Trophoblast cell (in vitro differentiated cells and primary cell): ENCODE data around the gene TTC28.
"Not testable (repeated sequence)": the region's sequence is repeated elsewhere in the genome, so short reads cannot be mapped to it uniquely, and the experiment has no call there.

Source experiments
- DNase-seq, 2 donors: peaks; one replicate each; pipeline ENCODE4 v3.0.0-alpha.2; 2016
- H2AFZ ChIP-seq: 2 replicates; pipeline ENCODE4 v1.6.1; 2013; ENCODE audit warnings: low read length, moderate library complexity, mild to moderate bottlenecking; ENCODE audit not compliant: insufficient read depth, poor library complexity
- H2AK5ac ChIP-seq: 2 replicates; pipeline ENCODE4 v1.6.1; 2013; ENCODE audit warnings: mild to moderate bottlenecking, low read length
- H2BK120ac ChIP-seq: 2 replicates; pipeline ENCODE4 v1.6.1; 2013; ENCODE audit warnings: low read length, mild to moderate bottlenecking, moderate library complexity; ENCODE audit not compliant: insufficient read depth, poor library complexity
- H2BK12ac ChIP-seq: 2 replicates; pipeline ENCODE4 v1.6.1; 2013; ENCODE audit warnings: mild to moderate bottlenecking, low read length, moderate library complexity
- H2BK5ac ChIP-seq: 2 replicates; pipeline ENCODE4 v1.6.1; 2013; ENCODE audit warnings: low read length, low read depth, moderate library complexity, mild to moderate bottlenecking; ENCODE audit not compliant: poor library complexity
- H3K14ac ChIP-seq: 2 replicates; pipeline ENCODE4 v1.6.1; 2013; ENCODE audit warnings: mild to moderate bottlenecking, low read length
- H3K18ac ChIP-seq: 2 replicates; pipeline ENCODE4 v1.6.1; 2013; ENCODE audit warnings: mild to moderate bottlenecking, low read length
- H3K23ac ChIP-seq: 2 replicates; pipeline ENCODE4 v1.6.1; 2013; ENCODE audit warnings: low read length
- H3K27ac ChIP-seq: 2 replicates; pipeline ENCODE4 v1.5.1; 2013; ENCODE audit warnings: low read depth, mild to moderate bottlenecking, inconsistent platforms, low read length, moderate library complexity
- H3K27me3 ChIP-seq: 2 replicates; pipeline ENCODE4 v1.6.1; 2013; ENCODE audit warnings: inconsistent platforms, mild to moderate bottlenecking, low read length, moderate library complexity; ENCODE audit not compliant: insufficient read depth
- H3K36me3 ChIP-seq, 2 experiments: 1 replicate in 1 of 2; 2 replicates in 1 of 2; pipeline ENCODE4 v1.6.1; 2013; ENCODE audit warnings: low read length in 2 of 2, mild to moderate bottlenecking in 2 of 2, moderate library complexity in 1 of 2; ENCODE audit not compliant: insufficient read depth in 2 of 2, control insufficient read depth in 1 of 2
- H3K4ac ChIP-seq: 2 replicates; pipeline ENCODE4 v1.6.1; 2013; ENCODE audit warnings: low read depth, mild to moderate bottlenecking, low read length, moderate library complexity
- H3K4me1 ChIP-seq, 2 experiments: 1 replicate in 1 of 2; 2 replicates in 1 of 2; pipeline ENCODE4 v1.6.1; 2013; ENCODE audit warnings: low read length in 2 of 2, mild to moderate bottlenecking in 2 of 2, moderate library complexity in 1 of 2; ENCODE audit not compliant: insufficient read depth in 2 of 2, control insufficient read depth in 1 of 2
- H3K4me2 ChIP-seq: 2 replicates; pipeline ENCODE4 v1.6.1; 2013; ENCODE audit warnings: inconsistent platforms, mild to moderate bottlenecking, low read length, moderate library complexity
- H3K4me3 ChIP-seq: 2 replicates; pipeline ENCODE4 v1.5.1; 2013; ENCODE audit warnings: mild to moderate bottlenecking, low read depth, low read length, inconsistent platforms
- H3K79me1 ChIP-seq: one replicate; pipeline ENCODE4 v1.6.1; 2013; ENCODE audit warnings: low read length
- H3K79me2 ChIP-seq: 2 replicates; pipeline ENCODE4 v1.6.1; 2013; ENCODE audit warnings: low read length, mild to moderate bottlenecking; ENCODE audit not compliant: control insufficient read depth, insufficient read depth, poor library complexity
- H3K9ac ChIP-seq: 2 replicates; pipeline ENCODE4 v1.6.1; 2013; ENCODE audit warnings: mild to moderate bottlenecking, low read length
- H3K9me3 ChIP-seq: 2 replicates; pipeline ENCODE4 v1.6.1; 2013; ENCODE audit warnings: low read depth, mild to moderate bottlenecking, control low read depth, inconsistent platforms, low read length; ENCODE audit not compliant: insufficient read depth
- H4K12ac ChIP-seq: 2 replicates; pipeline ENCODE4 v1.6.1; 2013; ENCODE audit warnings: low read depth, mild to moderate bottlenecking, low read length, moderate library complexity
- H4K8ac ChIP-seq: 2 replicates; pipeline ENCODE4 v1.6.1; 2013; ENCODE audit warnings: low read depth, mild to moderate bottlenecking, low read length, moderate library complexity
- H4K91ac ChIP-seq: one replicate; pipeline ENCODE4 v1.6.1; 2013; ENCODE audit warnings: low read depth, mild to moderate bottlenecking, low read length, moderate library complexity
- WGBS: extraction: QIAGEN DNeasy Blood & Tissue Kit; methylation state at CpG from one replicate; pipeline ENCODE4 v1.1.7; 2013; ENCODE audit warnings: missing lambda C conversion rate; ENCODE audit not compliant: insufficient read length, insufficient coverage; ENCODE audit errors: extremely low coverage; 5-methylcytosine and 5-hydroxymethylcytosine counted together

The TTC28 gene

GRCh38 chr22:28094771-28095170 is 584.9 kb downstream of the TTC28 start:
- DNase-seq = no peak
- Histone ChIP-seq H2BK120ac (no peak overlapping the region), H3K27me3 (no peaks in the 10 kb centered on the region), H3K18ac (no peak overlapping the region), H3K9me3 (no peaks in the 10 kb centered on the region), H2AFZ (no peak overlapping the region), H3K14ac (no peak overlapping the region), H3K4me1 (peaks cover 0 to 3% of the 10 kb centered on the region in 2 experiments), H3K4ac (no peak overlapping the region), H3K79me1 (no peaks in the 10 kb centered on the region), H3K79me2 (no peaks in the 10 kb centered on the region), H2BK12ac (no peak overlapping the region), H3K23ac (no peak overlapping the region), H3K9ac (no peak overlapping the region), H3K27ac (no peak overlapping the region), H4K91ac (no peak overlapping the region), H2AK5ac (no peak overlapping the region), H4K12ac (no peak overlapping the region), H4K8ac (no peak overlapping the region), H3K4me3 (no peak overlapping the region), H2BK5ac (no peak overlapping the region), H3K36me3 (no peaks in the 10 kb centered on the region), H3K4me2 (no peak overlapping the region)
- no CpG with 5 or more reads among the region's 7 CpGs for WGBS

- Histone ChIP-seq H3K4ac (no peak overlapping the region), H3K4me1 (peaks cover 0 to 3% of the 10 kb centered on the region in 2 experiments), H3K79me1 (no peaks in the 10 kb centered on the region), H3K18ac (no peak overlapping the region), H3K27ac (no peak overlapping the region), H2AK5ac (no peak overlapping the region), H3K4me3 (no peak overlapping the region), H3K36me3 (no peaks in the 10 kb centered on the region), H2BK5ac (no peak overlapping the region), H3K14ac (no peak overlapping the region), H3K4me2 (no peak overlapping the region), H2AFZ (no peak overlapping the region), H3K9ac (no peak overlapping the region), H4K8ac (no peak overlapping the region), H3K27me3 (no peaks in the 10 kb centered on the region), H3K79me2 (no peaks in the 10 kb centered on the region), H4K91ac (no peak overlapping the region), H3K23ac (no peak overlapping the region), H2BK12ac (no peak overlapping the region), H4K12ac (no peak overlapping the region), H2BK120ac (no peak overlapping the region), H3K9me3 (no peaks in the 10 kb centered on the region)
- no peak for DNase-seq
- WGBS = no CpG with 5 or more reads among the region's 1 CpG
These were observed 585.9 kb downstream of the TTC28 start for GRCh38 chr22:28093711-28094110.

DNA sequence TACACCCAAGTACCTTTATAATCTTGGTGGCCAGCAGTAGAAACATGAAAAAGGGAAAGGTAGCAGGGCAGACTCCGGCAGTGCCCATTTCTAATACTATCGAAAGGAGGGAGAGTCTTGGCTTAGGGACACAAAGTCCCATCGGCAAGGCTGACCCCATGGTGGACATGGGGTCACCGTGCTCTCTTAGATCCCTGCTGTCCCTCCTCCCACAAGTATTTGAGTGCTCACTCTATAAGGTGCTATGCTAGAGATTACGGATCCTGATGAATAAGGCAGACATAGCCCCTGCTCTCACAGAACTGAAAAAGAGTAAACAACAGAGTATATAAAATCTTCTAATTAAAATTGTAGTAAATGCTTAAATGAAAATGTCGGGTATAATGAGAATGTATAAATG is 588.2 kb downstream of the TTC28 start:
- H2BK12ac ChIP-seq = no peak overlapping the region
- no peak overlapping the region for H2AK5ac ChIP-seq
- H4K12ac ChIP-seq = no peak overlapping the region
- H3K4me3 ChIP-seq = no peak overlapping the region
- no peaks in the 10 kb centered on the region for H3K27me3 ChIP-seq
- H2BK5ac ChIP-seq = no peak overlapping the region
- H4K91ac ChIP-seq = no peak overlapping the region
- no peaks in the 10 kb centered on the region for H3K36me3 ChIP-seq
- no peak overlapping the region for H4K8ac ChIP-seq
- H2BK120ac ChIP-seq = no peak overlapping the region
- H3K23ac ChIP-seq = no peak overlapping the region
- no peaks in the 10 kb centered on the region for H3K79me2 ChIP-seq
- H3K4me2 ChIP-seq = no peak overlapping the region
- H3K18ac ChIP-seq = no peak overlapping the region
- DNase-seq = no peak
- 100% methylated on average over 1 of the region's 6 CpGs for WGBS
- H3K9me3 ChIP-seq = no peaks in the 10 kb centered on the region
- no peaks in the 10 kb centered on the region for H3K79me1 ChIP-seq
- H3K4me1 ChIP-seq = peaks cover 0 to 3% of the 10 kb centered on the region in 2 experiments
- no peak overlapping the region for H3K9ac ChIP-seq
- no peak overlapping the region for H2AFZ ChIP-seq
- H3K4ac ChIP-seq = no peak overlapping the region
- H3K27ac ChIP-seq = no peak overlapping the region
- no peak overlapping the region for H3K14ac ChIP-seq

- H3K9ac ChIP-seq, H3K4me3 ChIP-seq, H3K27me3 ChIP-seq, H3K79me1 ChIP-seq, H3K79me2 ChIP-seq, H3K27ac ChIP-seq, H3K4ac ChIP-seq, H3K36me3 ChIP-seq, H3K23ac ChIP-seq, H2BK120ac ChIP-seq, H3K4me1 ChIP-seq, H2BK12ac ChIP-seq, H2AFZ ChIP-seq, DNase-seq, H4K91ac ChIP-seq, H2AK5ac ChIP-seq, H3K18ac ChIP-seq, H4K12ac ChIP-seq, H2BK5ac ChIP-seq, H3K14ac ChIP-seq, H4K8ac ChIP-seq, H3K9me3 ChIP-seq, H3K4me2 ChIP-seq: not testable (repeated sequence)
- WGBS = no CpG with 5 or more reads among the region's 5 CpGs
These were observed 590.1 kb downstream of the TTC28 start for GRCh38 chr22:28089541-28089940.
